Gastrocnemius medialis (tissue), 4 donors: Measurements from ENCODE around the gene KRTAP27-1. TPM values are rescaled to one million over a fixed set of nuclear protein-coding genes. Genes with fewer than 3 reads are reported as not detected.

Experiments used
- ATAC-seq, 2 donors: fragments of 150-250 bp; one replicate each; pipeline ENCODE4 v1.9.1; 2016
- DNase-seq, 2 donors: peaks; one replicate each; pipeline ENCODE4 v3.0.0-alpha.2; 2019
- H3K27ac ChIP-seq, 4 donors: fragments of 200-600 bp; sonication (generic); 1 replicate in 1 of 4; 2 replicates in 3 of 4; pipeline ENCODE4 v1.5.1; 2016 to 2018; ENCODE audit warnings: mild to moderate bottlenecking in 2 of 4, moderate library complexity in 1 of 4
- H3K27me3 ChIP-seq, 3 donors: fragments of 200-600 bp; sonication (generic) in 2 of 3; 1 replicate in 1 of 3; 2 replicates in 2 of 3; pipeline versions ENCODE4 v1.5.1 to v1.6.0; 2016 to 2019; ENCODE audit warnings: mild to moderate bottlenecking in 1 of 3, moderate library complexity in 1 of 3
- H3K36me3 ChIP-seq, 2 donors: fragments of 200-600 bp; sonication (generic) in 1 of 2; one replicate each; pipeline ENCODE4 v1.5.1; 2017 to 2018
- H3K4me1 ChIP-seq, 2 donors: fragments of 200-600 bp; sonication (generic) in 1 of 2; one replicate each; pipeline ENCODE4 v1.5.1; 2016 to 2017; ENCODE audit warnings: mild to moderate bottlenecking in 2 of 2
- H3K4me3 ChIP-seq, 4 donors: fragments of 200-600 bp; sonication (generic) in 3 of 4; 1 replicate in 1 of 4; 2 replicates in 3 of 4; pipeline ENCODE4 v1.5.1; 2016 to 2019; ENCODE audit warnings: mild to moderate bottlenecking in 2 of 4
- H3K9me3 ChIP-seq, 3 donors: fragments of 200-600 bp; sonication (generic) in 2 of 3; 1 replicate in 1 of 3; 2 replicates in 2 of 3; pipeline ENCODE4 v1.5.1; 2016 to 2019
- CTCF ChIP-seq, 5 experiments: fragments of 450-650 bp in 3 of 5; fragments of 200-600 bp in 2 of 5; sonication (generic) in 2 of 5; IDR thresholded peaks in 4 of 5; conservative IDR thresholded peaks in 1 of 5; 1 replicate in 4 of 5; 2 replicates in 1 of 5; pipeline ENCODE4 v1.5.1; 2016 to 2019; ENCODE audit warnings: antibody characterized with exemption in 5 of 5, mild to moderate bottlenecking in 3 of 5, moderate library complexity in 3 of 5
- POLR2A ChIP-seq, 2 donors: fragments of 450-650 bp; IDR thresholded peaks; one replicate each; pipeline ENCODE4 v1.6.1; 2017; ENCODE audit warnings: antibody characterized with exemption in 2 of 2, mild to moderate bottlenecking in 2 of 2, moderate library complexity in 2 of 2
- in situ Hi-C, 4 donors: fragments of 200-750 bp; cut with MboI; loops; one replicate each; pipeline versions ENCODE4 v1.15.0 to v1.8.0; 2017; ENCODE audit warnings: low sequenced_read_pairs in 4 of 4
- intact Hi-C: fragments of 100-400 bp; cut with DNase I; formaldehyde crosslinking; loops from one replicate; pipeline ENCODE4 v1.15.1; 2023; ENCODE audit warnings: low total_unique reads
- total RNA-seq, 4 donors: library from RNA; depleted of rRNA; stranded (reverse); fragments of >200 nt; gene quantifications; one replicate each; pipeline versions ENCODE4 v1.1.0 to v1.2.3, GENCODE V29; 2016

The KRTAP27-1 gene
- total RNA-seq, 4 donors from 2014 or later = not detected

DNA sequence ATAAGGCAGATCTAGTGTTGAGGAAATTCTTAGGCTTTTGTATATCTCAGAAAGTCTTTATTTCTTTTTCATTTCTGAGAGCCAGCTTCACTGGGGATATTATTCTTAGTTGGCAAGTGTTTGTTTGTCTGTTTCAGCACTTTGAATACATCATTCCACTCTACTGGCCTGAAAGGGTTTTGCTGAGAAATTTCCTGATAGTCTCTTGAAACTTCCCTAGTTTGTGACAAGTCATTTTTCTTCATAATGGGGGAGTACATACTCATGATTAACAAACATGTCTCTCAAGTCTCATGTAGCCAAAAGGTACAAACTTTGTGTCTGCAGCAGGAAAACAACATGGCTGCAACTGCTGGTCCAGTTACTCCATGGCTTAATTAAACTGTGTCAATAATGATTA is 11.1 kb downstream of the KRTAP27-1 start:
- H3K27me3 ChIP-seq = no peaks in the 10 kb centered on the region
- H3K36me3 ChIP-seq = no peaks in the 10 kb centered on the region
- no peak overlapping the region for H3K27ac ChIP-seq
- no peaks in the 10 kb centered on the region for H3K4me1 ChIP-seq
- no peak overlapping the region for H3K4me3 ChIP-seq
- TF ChIP-seq CTCF (IDR thresholded peaks at IDR 0.05 in 4 of 5, conservative IDR thresholded peaks at IDR 0.05 in 1 of 5) = no peak
- TF ChIP-seq POLR2A (IDR thresholded peaks at IDR 0.05) = no peak
- ATAC-seq (no peak), DNase-seq (no peak)
- no peaks in the 10 kb centered on the region for H3K9me3 ChIP-seq
- intact Hi-C loops (no loop called here), in situ Hi-C loops (loop anchor here in 2 of 4 donors (25.0 kb wide), 1 partner anchor 761 kb away; no protein-coding TSS in a partner anchor)

- H3K4me1 ChIP-seq = no peaks in the 10 kb centered on the region
- in situ Hi-C loops = no loop called here
- no peak within 1 kb of the TSS for H3K4me3 ChIP-seq
- intact Hi-C loops = no loop called here
- no peak for TF ChIP-seq CTCF (IDR thresholded peaks at IDR 0.05 in 4 of 5, conservative IDR thresholded peaks at IDR 0.05 in 1 of 5)
- TF ChIP-seq POLR2A (IDR thresholded peaks at IDR 0.05) = no peak
- DNase-seq = no peak
- no peak within 1 kb of the TSS for H3K27ac ChIP-seq
- no peaks in the 10 kb centered on the region for H3K27me3 ChIP-seq
- H3K9me3 ChIP-seq = no peaks in the 10 kb centered on the region
- ATAC-seq = no peak
- H3K36me3 ChIP-seq = no peaks in the 10 kb centered on the region
These were observed 17.3 kb downstream of the KRTAP27-1 start, which contains the start of gene KRTAP26-1 for GRCh38 chr21:30320215-30320614. Gene KRTAP26-1 (minus strand): TSS chr21:30320315. CDS start chr21:30320035, 280 bp downstream.

DNA sequence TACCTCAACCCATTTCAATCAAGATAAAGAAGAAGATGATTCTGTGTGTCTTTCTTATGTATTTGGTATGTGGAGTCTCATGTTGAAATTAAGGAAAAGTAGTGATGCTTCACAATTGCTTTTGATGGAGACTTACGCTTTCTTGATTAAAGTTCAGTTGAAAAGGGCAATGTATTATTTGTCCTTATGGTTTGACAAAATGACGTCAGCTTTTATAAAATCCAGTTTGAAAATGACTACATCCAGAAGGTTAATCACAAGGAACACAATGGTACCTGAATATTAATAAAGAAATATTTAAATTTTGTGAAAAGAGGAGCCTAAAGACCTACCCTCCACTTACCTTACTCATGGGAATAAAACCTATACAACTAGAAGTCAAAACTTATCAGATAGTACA is 21.8 kb downstream of the KRTAP27-1 start:
- ATAC-seq (no peak), DNase-seq (no peak)
- Histone ChIP-seq H3K4me1 (no peaks in the 10 kb centered on the region), H3K27ac (no peak overlapping the region), H3K4me3 (no peak overlapping the region), H3K36me3 (no peaks in the 10 kb centered on the region), H3K9me3 (no peaks in the 10 kb centered on the region), H3K27me3 (no peaks in the 10 kb centered on the region)
- intact Hi-C loops = no loop called here
- TF ChIP-seq CTCF (IDR thresholded peaks at IDR 0.05 in 4 of 5, conservative IDR thresholded peaks at IDR 0.05 in 1 of 5) (no peak), POLR2A (IDR thresholded peaks at IDR 0.05) (no peak)
- in situ Hi-C loops = no loop called here

DNA sequence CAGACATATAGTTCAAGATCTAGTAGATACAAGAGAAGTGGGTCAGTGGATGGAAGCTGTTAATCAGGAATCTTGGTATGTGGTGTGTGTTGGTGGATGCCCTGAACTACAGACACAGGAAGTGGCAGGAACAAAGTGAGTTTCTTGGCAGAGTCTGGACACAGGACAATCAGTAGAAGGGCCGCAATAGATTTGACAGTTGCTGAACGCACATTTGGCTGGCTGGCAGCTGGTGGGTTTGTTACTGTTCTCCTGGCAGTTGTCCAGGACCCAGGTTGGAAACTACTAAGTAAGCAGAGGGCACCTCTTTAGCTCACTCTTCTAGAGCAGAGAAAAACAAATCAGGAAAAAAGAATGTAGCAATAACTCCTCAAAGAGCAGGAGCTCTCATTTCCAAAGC is 30.6 kb downstream of the KRTAP27-1 start:
- TF ChIP-seq CTCF (IDR thresholded peaks at IDR 0.05 in 4 of 5, conservative IDR thresholded peaks at IDR 0.05 in 1 of 5) (no peak), POLR2A (IDR thresholded peaks at IDR 0.05) (no peak)
- no peaks in the 10 kb centered on the region for H3K9me3 ChIP-seq
- no peak overlapping the region for H3K27ac ChIP-seq
- in situ Hi-C loops (no loop called here), intact Hi-C loops (no loop called here)
- no peaks in the 10 kb centered on the region for H3K36me3 ChIP-seq
- ATAC-seq (no peak), DNase-seq (no peak)
- H3K4me3 ChIP-seq = no peak overlapping the region
- H3K27me3 ChIP-seq = no peaks in the 10 kb centered on the region
- H3K4me1 ChIP-seq = no peaks in the 10 kb centered on the region

GRCh38 chr21:30305136-30305535 is 32.4 kb downstream of the KRTAP27-1 start:
- Histone ChIP-seq H3K27ac (no peak overlapping the region), H3K36me3 (no peaks in the 10 kb centered on the region), H3K4me1 (no peaks in the 10 kb centered on the region), H3K4me3 (no peak overlapping the region), H3K27me3 (no peaks in the 10 kb centered on the region), H3K9me3 (no peaks in the 10 kb centered on the region)
- ATAC-seq = no peak
- intact Hi-C loops (no loop called here), in situ Hi-C loops (no loop called here)
- TF ChIP-seq CTCF (IDR thresholded peaks at IDR 0.05 in 4 of 5, conservative IDR thresholded peaks at IDR 0.05 in 1 of 5) = no peak
- DNase-seq = no peak
